Subcutaneous abdominal adipose tissue (tissue), 5 donors: ENCODE measurements around the gene PEX11B.
A peak's percentile ranks its signal among the peaks of the same experiment; 100 is the strongest.

Experiments used
- H3K27ac ChIP-seq: one replicate; pipeline ENCODE4 v1.7.0; 2013; ENCODE audit warnings: low read depth, mild to moderate bottlenecking, inconsistent platforms, low read length, moderate library complexity
- H3K27me3 ChIP-seq, 5 donors: one replicate each; pipeline ENCODE4 v1.7.0; 2013; ENCODE audit warnings: low read length in 5 of 5, inconsistent platforms in 1 of 5; ENCODE audit not compliant: control insufficient read depth in 5 of 5, insufficient read depth in 4 of 5
- H3K36me3 ChIP-seq, 5 donors: one replicate each; pipeline ENCODE4 v1.7.0; 2013; ENCODE audit warnings: low read length in 5 of 5; ENCODE audit not compliant: control insufficient read depth in 5 of 5, insufficient read depth in 5 of 5
- H3K4me1 ChIP-seq, 5 donors: one replicate each; pipeline ENCODE4 v1.7.0; 2013; ENCODE audit warnings: low read length in 5 of 5, mild to moderate bottlenecking in 3 of 5, moderate library complexity in 1 of 5; ENCODE audit not compliant: control insufficient read depth in 5 of 5, insufficient read depth in 5 of 5
- H3K4me3 ChIP-seq, 5 donors: one replicate each; pipeline ENCODE4 v1.7.0; 2013; ENCODE audit warnings: low read length in 5 of 5, low read depth in 1 of 5
- H3K9ac ChIP-seq, 5 donors: one replicate each; pipeline ENCODE4 v1.7.0; 2013; ENCODE audit warnings: low read length in 5 of 5, mild to moderate bottlenecking in 4 of 5, moderate library complexity in 3 of 5
- H3K9me3 ChIP-seq, 5 donors: one replicate each; pipeline ENCODE4 v1.7.0; 2013; ENCODE audit warnings: low read length in 5 of 5; ENCODE audit not compliant: control insufficient read depth in 5 of 5
- donor health status: healthy.
- donor health status: healthy.
- donor health status: healthy.
- donor health status: healthy.
- donor health status: healthy.

Gene PEX11B

DNA sequence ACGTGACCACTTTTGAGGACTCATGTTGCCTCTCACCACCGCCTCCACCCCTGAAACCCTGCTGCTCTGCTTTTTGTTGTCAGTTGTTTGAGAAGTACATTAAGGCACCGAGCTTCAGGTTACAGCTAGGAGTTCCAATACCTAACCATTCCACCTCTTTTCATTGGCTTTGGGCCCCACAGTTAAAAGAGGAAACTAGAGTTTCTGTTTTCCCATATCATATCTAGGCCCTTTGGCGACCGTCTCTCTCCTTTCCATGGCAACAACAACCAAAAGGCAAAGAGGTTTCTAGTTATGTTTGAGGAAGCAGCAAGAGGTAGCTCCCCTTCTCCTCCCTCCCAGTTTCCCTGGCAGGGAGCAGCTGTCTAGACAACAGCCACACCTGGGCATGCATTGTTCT is 38.7 kb downstream of the PEX11B start:
- Histone ChIP-seq H3K36me3 (no peaks in the 10 kb centered on the region), H3K27ac (no peak overlapping the region), H3K4me1 (no peaks in the 10 kb centered on the region), H3K27me3 (peaks cover 0 to 4% (median 2%) of the 10 kb centered on the region in 5 donors), H3K9me3 (no peaks in the 10 kb centered on the region), H3K9ac (peak overlapping the region in 1 of 5 donors; percentile 20), H3K4me3 (no peak overlapping the region)

DNA sequence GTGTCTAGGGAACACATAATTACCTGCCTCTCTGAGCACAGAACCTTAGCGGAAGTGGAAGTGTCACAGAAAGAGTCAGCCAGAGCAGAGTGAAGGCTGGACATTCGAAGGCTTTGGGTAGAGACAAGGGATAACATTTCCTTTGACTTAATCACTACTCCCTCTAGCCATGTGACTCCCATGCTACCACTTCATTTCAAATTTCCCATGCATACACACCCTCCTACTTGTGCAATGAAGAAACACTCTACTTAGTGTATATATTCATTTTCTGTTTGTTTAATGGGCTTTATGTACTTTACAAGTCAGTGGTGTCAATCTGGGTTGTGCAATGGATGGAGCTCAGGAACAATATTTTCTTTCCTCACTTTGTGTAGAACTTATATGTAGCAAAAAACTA is 39.8 kb downstream of the PEX11B start:
- no peak overlapping the region for H3K27ac ChIP-seq
- no peaks in the 10 kb centered on the region for H3K9me3 ChIP-seq
- H3K36me3 ChIP-seq = no peaks in the 10 kb centered on the region
- H3K27me3 ChIP-seq = peaks cover 0 to 4% (median 2%) of the 10 kb centered on the region in 5 donors
- no peak overlapping the region for H3K4me3 ChIP-seq
- H3K9ac ChIP-seq = no peak overlapping the region
- no peaks in the 10 kb centered on the region for H3K4me1 ChIP-seq

DNA sequence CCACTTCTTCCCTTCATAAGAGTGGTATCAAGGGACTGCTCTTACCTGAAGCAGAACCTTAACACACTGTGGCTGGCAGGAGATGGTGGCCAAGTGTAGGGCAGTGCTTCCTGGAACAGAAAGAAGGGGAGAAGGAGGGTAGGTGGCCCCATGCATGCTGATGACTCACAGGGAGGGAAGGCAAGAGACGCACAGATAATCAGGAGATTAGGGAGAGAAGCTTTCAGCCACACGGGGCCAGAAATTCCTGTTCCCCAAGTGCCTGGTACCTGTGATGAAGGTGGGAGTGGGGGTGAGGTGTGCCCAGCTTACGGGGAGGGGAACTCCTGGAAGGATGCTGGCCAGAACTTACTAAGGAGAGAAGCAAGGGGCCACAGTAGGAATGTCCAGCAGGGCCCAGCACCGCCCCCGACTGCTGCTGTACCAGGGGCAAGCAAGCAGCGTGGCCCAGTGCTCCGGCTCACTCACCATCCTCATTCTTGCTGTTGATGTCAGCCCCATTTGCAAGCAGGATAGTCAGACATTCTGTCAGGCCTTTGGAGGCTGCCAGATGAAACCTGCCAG is 40.5 kb downstream of the PEX11B start:
- Histone ChIP-seq H3K27ac (no peak overlapping the region), H3K27me3 (peaks cover 0 to 4% (median 0%) of the 10 kb centered on the region in 5 donors), H3K9ac (no peak overlapping the region), H3K36me3 (no peaks in the 10 kb centered on the region), H3K4me1 (peaks cover 0 to 4% (median 3%) of the 10 kb centered on the region in 5 donors), H3K9me3 (no peaks in the 10 kb centered on the region), H3K4me3 (no peak overlapping the region)

DNA sequence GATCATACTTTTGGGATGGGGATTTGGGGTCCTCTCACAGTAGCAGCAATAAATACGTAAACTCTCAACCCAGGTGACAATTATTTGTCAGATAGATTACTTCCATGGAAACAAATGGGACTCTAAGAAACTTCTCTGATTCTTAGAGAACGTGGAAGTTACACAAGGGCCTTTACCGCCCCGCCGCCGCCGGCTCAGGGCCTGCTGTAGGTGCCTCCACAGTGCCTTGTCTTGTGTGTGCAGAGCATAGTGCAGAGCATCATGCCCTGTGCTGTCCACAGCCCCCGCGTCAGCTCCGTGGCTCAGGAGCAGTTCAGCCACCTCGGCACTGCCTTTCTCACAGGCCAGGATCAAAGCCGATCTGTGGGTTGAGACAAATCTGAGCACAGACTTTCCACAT is 43.9 kb downstream of the PEX11B start:
- Histone ChIP-seq H3K4me1 (peaks cover 2 to 24% (median 21%) of the 10 kb centered on the region in 5 donors), H3K9me3 (no peaks in the 10 kb centered on the region), H3K9ac (no peak overlapping the region), H3K4me3 (no peak overlapping the region), H3K36me3 (no peaks in the 10 kb centered on the region), H3K27ac (no peak overlapping the region), H3K27me3 (peaks cover 0 to 4% (median 0%) of the 10 kb centered on the region in 5 donors)

DNA sequence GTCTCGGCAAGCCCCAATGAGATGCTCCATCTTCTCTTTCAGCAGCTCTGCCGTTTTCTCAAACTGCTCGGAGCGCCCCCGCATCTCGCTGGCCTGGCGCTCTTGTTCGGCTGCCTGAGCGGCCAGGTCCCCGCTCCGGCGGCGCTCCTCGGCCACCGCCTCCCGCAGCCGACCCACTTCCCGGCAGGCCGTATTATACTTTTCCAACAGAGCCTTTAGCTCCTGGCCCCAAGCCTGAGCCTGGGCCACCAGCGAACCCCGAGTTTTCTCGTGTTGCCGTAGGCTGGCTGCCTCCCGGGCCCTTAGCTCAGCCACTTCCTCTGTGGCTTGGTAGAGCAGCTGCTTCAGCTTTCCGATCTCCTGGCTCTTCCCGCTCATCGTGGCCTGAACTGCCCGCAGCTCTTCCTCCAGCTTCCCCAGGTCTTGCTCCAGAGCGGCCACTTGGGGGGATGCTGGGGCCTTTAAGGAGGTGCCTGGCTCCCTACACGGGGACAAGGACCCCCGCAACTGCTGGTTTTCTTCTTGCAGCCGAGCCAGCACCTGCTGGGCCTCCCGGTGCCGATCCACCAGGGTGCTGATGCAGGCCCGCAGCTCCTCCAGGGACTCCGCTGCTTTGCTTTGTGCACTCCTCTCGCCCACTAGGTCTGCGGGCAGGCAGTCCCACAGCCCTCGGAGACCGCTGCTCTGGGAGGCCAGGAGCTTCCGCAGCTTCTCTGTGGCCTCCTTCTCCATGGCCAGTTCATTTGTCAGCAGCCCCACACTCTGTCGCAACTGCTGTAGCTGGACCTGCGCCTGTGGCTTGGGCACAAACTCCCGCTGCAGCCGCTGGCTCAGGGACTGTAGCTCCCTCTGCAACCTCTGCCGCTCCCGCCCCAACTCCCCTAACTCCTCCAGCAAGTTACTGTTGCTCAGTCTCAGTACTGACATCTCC is 46.3 kb downstream of the PEX11B start:
- Histone ChIP-seq H3K9ac (peak overlapping the region; percentile 26 to 89 (median 70)), H3K36me3 (peaks cover 0 to 7% (median under 1%) of the 10 kb centered on the region in 5 donors), H3K4me1 (peaks cover 2 to 24% (median 21%) of the 10 kb centered on the region in 5 donors), H3K27ac (peak overlapping the region; percentile 41), H3K9me3 (no peaks in the 10 kb centered on the region), H3K27me3 (peaks cover 0 to 4% (median 0%) of the 10 kb centered on the region in 5 donors), H3K4me3 (peak overlapping the region; percentile 64 to 78 (median 76))

DNA sequence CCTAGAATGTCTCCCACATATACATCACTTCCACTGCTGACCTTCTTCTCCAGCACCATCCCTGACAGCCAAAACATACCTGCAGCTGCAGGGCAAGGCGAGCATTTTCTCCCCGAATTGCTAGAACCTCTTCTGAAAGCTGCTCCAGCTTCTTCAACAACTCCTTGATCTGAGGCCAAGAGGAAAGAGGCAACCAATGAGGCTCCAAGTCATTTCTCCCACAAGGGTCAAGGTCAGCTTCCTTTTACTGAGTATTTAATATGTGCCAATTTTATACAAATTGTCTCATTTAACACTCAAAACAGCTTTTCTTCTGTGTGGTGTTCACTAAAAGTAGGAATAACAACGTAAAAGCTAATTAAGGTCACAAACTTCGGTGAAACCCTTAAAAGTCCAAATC is 50.3 kb downstream of the PEX11B start:
- Histone ChIP-seq H3K9me3 (no peaks in the 10 kb centered on the region), H3K27me3 (no peaks in the 10 kb centered on the region), H3K27ac (no peak overlapping the region), H3K36me3 (peaks cover 0 to 16% (median 3%) of the 10 kb centered on the region in 5 donors), H3K4me3 (no peak overlapping the region), H3K9ac (no peak overlapping the region), H3K4me1 (peaks cover 2 to 23% (median 21%) of the 10 kb centered on the region in 5 donors)

DNA sequence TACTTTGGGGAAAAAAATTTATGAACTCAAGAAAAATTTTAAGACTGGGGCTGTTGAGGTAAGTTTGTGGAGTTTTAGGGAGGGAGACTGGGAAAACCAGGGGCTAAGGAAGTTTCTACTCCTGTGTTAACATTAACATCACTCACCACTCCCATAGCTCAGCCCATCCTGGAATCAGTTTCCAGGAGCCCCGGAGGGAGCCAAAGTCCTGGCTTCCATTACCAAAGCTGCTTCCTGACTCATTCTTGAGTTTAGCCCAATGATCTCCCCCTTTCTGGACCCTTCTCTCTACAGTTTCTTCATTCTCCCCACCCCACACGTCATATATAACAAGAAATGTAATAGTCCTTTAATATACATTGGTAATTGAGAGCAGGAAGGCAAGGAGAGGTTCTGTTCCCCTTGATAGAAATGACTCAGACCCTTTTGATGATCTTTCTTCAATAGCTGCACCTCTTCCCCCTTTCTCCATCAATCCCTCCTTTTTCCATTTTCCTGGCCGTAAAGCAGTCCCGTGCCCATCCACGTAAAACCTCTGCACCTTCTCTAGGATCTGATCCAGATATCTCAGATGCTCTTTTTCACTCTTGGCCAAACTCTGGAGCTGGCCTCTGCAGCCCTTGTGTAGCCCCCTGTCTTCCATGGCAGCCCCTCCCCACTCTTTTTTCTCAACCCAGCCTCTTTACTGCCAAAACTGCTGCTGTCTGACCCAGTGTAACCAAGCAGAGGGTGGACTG is 55.1 kb downstream of the PEX11B start:
- H3K27ac ChIP-seq = no peak overlapping the region
- H3K4me1 ChIP-seq = peaks cover 4 to 11% (median 7%) of the 10 kb centered on the region in 5 donors
- peaks cover 0 to 16% (median 3%) of the 10 kb centered on the region in 5 donors for H3K36me3 ChIP-seq
- no peaks in the 10 kb centered on the region for H3K27me3 ChIP-seq
- no peak overlapping the region for H3K4me3 ChIP-seq
- peak overlapping the region in 1 of 5 donors; percentile 4 for H3K9ac ChIP-seq
- no peaks in the 10 kb centered on the region for H3K9me3 ChIP-seq
